H1 (cell line): Measurements from ENCODE around the gene OR6B2. TPM values are rescaled to one million over a fixed set of nuclear protein-coding genes. Genes with fewer than 3 reads are reported as not detected.

Experiments used
- CTCF ChIA-PET: fragments of 300-600 bp; sonication (Branson Sonifier 250); formaldehyde crosslinking; loops from one replicate; lab custom pipeline; 2021; ENCODE audit not compliant: partially characterized antibody; lab: Charles Lee
- POLR2A ChIA-PET: fragments of 300-600 bp; sonication (Branson Sonifier 250); formaldehyde crosslinking; loops from one replicate; lab custom pipeline; 2021; ENCODE audit warnings: inconsistent platforms; ENCODE audit not compliant: partially characterized antibody; lab: Charles Lee
- DNase-seq, 2 experiments: peaks; one replicate each; pipeline versions ENCODE4 v3.0.0 to v3.0.0-alpha.2; 2010 to 2022; ENCODE audit warnings: low spot score in 2 of 2, low read depth in 1 of 2, mixed read lengths in 1 of 2
- FAIRE-seq: peaks from 2 replicates; lab custom pipeline; 2011; peaks lifted over from hg19 to GRCh38; lab: Jason Lieb, UNC
- H2AFZ ChIP-seq: 2 replicates; pipeline ENCODE4 v1.8.1; 2012; ENCODE audit warnings: low read length, inconsistent platforms
- H2AK5ac ChIP-seq: 2 replicates; pipeline ENCODE4 v1.6.1; 2013; ENCODE audit warnings: low read depth, low read length
- H2BK120ac ChIP-seq: replicated peaks from 2 replicates; pipeline ENCODE3; 2013; ENCODE audit warnings: low read depth, low read length, inconsistent platforms
- H2BK12ac ChIP-seq: 2 replicates; pipeline ENCODE4 v1.6.1; 2013; ENCODE audit warnings: low read depth, low read length
- H2BK15ac ChIP-seq: 2 replicates; pipeline ENCODE4 v1.6.1; 2013; ENCODE audit warnings: low read length
- H2BK20ac ChIP-seq: 2 replicates; pipeline ENCODE4 v1.6.1; 2013; ENCODE audit warnings: low read length
- H2BK5ac ChIP-seq: 2 replicates; pipeline ENCODE4 v1.6.1; 2013; ENCODE audit warnings: low read depth, low read length
- H3K14ac ChIP-seq: 2 replicates; pipeline ENCODE4 v1.6.1; 2013; ENCODE audit warnings: inconsistent platforms; ENCODE audit not compliant: insufficient read length
- H3K18ac ChIP-seq: 2 replicates; pipeline ENCODE4 v1.6.1; 2013; ENCODE audit warnings: low read length; ENCODE audit errors: extremely low read depth
- H3K23ac ChIP-seq: 2 replicates; pipeline ENCODE4 v1.6.1; 2013; ENCODE audit warnings: inconsistent platforms; ENCODE audit not compliant: insufficient read length
- H3K23me2 ChIP-seq: 2 replicates; pipeline ENCODE4 v1.6.1; 2013; ENCODE audit warnings: low read depth, low read length
- H3K27ac ChIP-seq: 2 replicates; pipeline ENCODE4 v1.6.1; 2011; ENCODE audit warnings: low read depth, low read length, inconsistent platforms
- H3K27me3 ChIP-seq, 4 experiments: replicated peaks in 1 of 4; 1 replicate in 1 of 4; 2 replicates in 3 of 4; pipeline versions ENCODE4 v1.6.1 to v1.8.1; 2011 to 2013; ENCODE audit warnings: low read length in 3 of 4, mild to moderate bottlenecking in 3 of 4, inconsistent platforms in 2 of 4, mixed read lengths in 2 of 4, moderate library complexity in 1 of 4; ENCODE audit not compliant: control insufficient read depth in 3 of 4, insufficient read depth in 3 of 4; ENCODE audit errors: extremely low read depth in 1 of 4
- H3K36me3 ChIP-seq, 4 experiments: 2 replicates each; pipeline versions ENCODE4 v1.6.1 to v1.8.1; 2011 to 2013; ENCODE audit warnings: mild to moderate bottlenecking in 4 of 4, low read length in 3 of 4, moderate library complexity in 2 of 4, control low read depth in 1 of 4, inconsistent platforms in 1 of 4; ENCODE audit not compliant: insufficient read depth in 4 of 4, control insufficient read depth in 2 of 4
- H3K4ac ChIP-seq: replicated peaks from 2 replicates; pipeline ENCODE3; 2013; ENCODE audit warnings: low read length, low read depth, mixed read lengths, inconsistent platforms; ENCODE audit not compliant: insufficient read length
- H3K4me1 ChIP-seq, 4 experiments: replicated peaks in 1 of 4; 1 replicate in 1 of 4; 2 replicates in 3 of 4; pipeline versions ENCODE4 v1.6.1 to v1.8.1; 2011 to 2013; ENCODE audit warnings: low read length in 3 of 4, inconsistent platforms in 2 of 4, mixed read lengths in 1 of 4; ENCODE audit not compliant: insufficient read depth in 4 of 4, control insufficient read depth in 3 of 4
- H3K4me2 ChIP-seq, 2 experiments: 2 replicates each; pipeline versions ENCODE4 v1.6.1 to v1.8.1; 2011 to 2013; ENCODE audit warnings: low read depth in 2 of 2, low read length in 2 of 2, control low read depth in 1 of 2, inconsistent platforms in 1 of 2, mild to moderate bottlenecking in 1 of 2; ENCODE audit not compliant: insufficient read depth in 1 of 2
- H3K4me3 ChIP-seq, 4 experiments: fragments of 200-600, 300-600 bp in 1 of 4; sonication (generic), shearing (Covaris generic), sonication (Bioruptor Twin) in 1 of 4; 2 replicates each; pipeline versions ENCODE4 v1.5.1 to v1.8.1; 2011 to 2016; ENCODE audit warnings: low read length in 4 of 4, low read depth in 3 of 4, control low read depth in 2 of 4, inconsistent platforms in 2 of 4, mild to moderate bottlenecking in 2 of 4, mixed read lengths in 1 of 4, moderate library complexity in 1 of 4; ENCODE audit not compliant: insufficient read depth in 2 of 4; ENCODE audit errors: extremely low read depth in 1 of 4
- H3K56ac ChIP-seq: replicated peaks from 2 replicates; pipeline ENCODE3; 2013; ENCODE audit warnings: low read depth, mild to moderate bottlenecking, mixed read lengths, low read length, inconsistent platforms; ENCODE audit not compliant: insufficient read length
- H3K79me1 ChIP-seq: 2 replicates; pipeline ENCODE4 v1.6.1; 2013; ENCODE audit warnings: low read depth, low read length, control low read depth
- H3K79me2 ChIP-seq, 2 experiments: 2 replicates each; pipeline versions ENCODE4 v1.6.1 to v1.8.1; 2012 to 2013; ENCODE audit warnings: low read length in 2 of 2, mild to moderate bottlenecking in 2 of 2, inconsistent platforms in 1 of 2; ENCODE audit not compliant: insufficient read depth in 2 of 2, control insufficient read depth in 1 of 2
- H3K9ac ChIP-seq, 4 experiments: replicated peaks in 1 of 4; 1 replicate in 1 of 4; 2 replicates in 3 of 4; pipeline versions ENCODE4 v1.6.1 to v1.8.1; 2011 to 2013; ENCODE audit warnings: low read depth in 3 of 4, low read length in 3 of 4, control low read depth in 2 of 4, mild to moderate bottlenecking in 2 of 4, moderate library complexity in 2 of 4, inconsistent platforms in 1 of 4; ENCODE audit errors: extremely low read depth in 1 of 4
- H3K9me3 ChIP-seq, 2 experiments: 2 replicates each; pipeline versions ENCODE4 v1.6.1 to v1.8.1; 2012 to 2013; ENCODE audit warnings: mild to moderate bottlenecking in 2 of 2, moderate library complexity in 2 of 2, control low read depth in 1 of 2, inconsistent platforms in 1 of 2, low read depth in 1 of 2, low read length in 1 of 2, mixed read lengths in 1 of 2; ENCODE audit not compliant: insufficient read depth in 2 of 2
- H4K20me1 ChIP-seq, 2 experiments: replicated peaks in 1 of 2; 2 replicates each; pipeline versions ENCODE3 to v1.8.1; 2011 to 2013; ENCODE audit warnings: inconsistent platforms in 2 of 2, low read length in 2 of 2, mild to moderate bottlenecking in 1 of 2; ENCODE audit not compliant: insufficient read depth in 2 of 2, control insufficient read depth in 1 of 2
- H4K5ac ChIP-seq: 2 replicates; pipeline ENCODE4 v1.6.1; 2013; ENCODE audit warnings: low read length, low read depth, mixed read lengths, inconsistent platforms; ENCODE audit not compliant: insufficient read length
- H4K8ac ChIP-seq: 2 replicates; pipeline ENCODE4 v1.8.0; 2013; ENCODE audit warnings: mild to moderate bottlenecking, moderate library complexity, low read length, inconsistent platforms; ENCODE audit not compliant: insufficient read depth; ENCODE audit errors: extremely low read depth
- H4K91ac ChIP-seq: replicated peaks from 2 replicates; pipeline ENCODE3; 2013; ENCODE audit warnings: low read length, mixed read lengths, inconsistent platforms; ENCODE audit not compliant: insufficient read length
- BACH1 ChIP-seq: IDR thresholded peaks from 2 replicates; pipeline ENCODE4 v1.6.1; 2012; ENCODE audit warnings: low read length, improper control_type of control experiment
- BCL11A ChIP-seq, 2 experiments: IDR thresholded peaks; one replicate each; pipeline ENCODE4 v1.6.1; 2011; ENCODE audit warnings: low read depth in 2 of 2, low read length in 2 of 2, mild to moderate bottlenecking in 2 of 2
- CBX5 ChIP-seq: fragments of 300-800, 300-1000 bp; sonication (generic); IDR thresholded peaks from 2 replicates; pipeline ENCODE4 v1.7.1; 2016; ENCODE audit warnings: antibody characterized with exemption, low read length, low read depth
- EZH2 ChIP-seq: fragments of 200-600 bp; sonication (generic); IDR thresholded peaks from 2 replicates; pipeline ENCODE4 v1.7.1; 2012; ENCODE audit warnings: low read depth, mild to moderate bottlenecking, moderate library complexity, low read length, inconsistent platforms; ENCODE audit not compliant: severe bottlenecking
- HDAC2 ChIP-seq, 2 experiments: fragments of 300-600 bp in 1 of 2; sonication (generic) in 1 of 2; IDR thresholded peaks; 2 replicates each; pipeline ENCODE4 v1.6.1; 2011 to 2012; ENCODE audit warnings: low read depth in 2 of 2, low read length in 2 of 2, mild to moderate bottlenecking in 2 of 2, moderate library complexity in 2 of 2, borderline replicate concordance in 1 of 2, inconsistent platforms in 1 of 2
- KDM5A ChIP-seq: fragments of 200-600 bp; IDR thresholded peaks from 2 replicates; pipeline ENCODE4 v1.7.1; 2012; ENCODE audit warnings: mild to moderate bottlenecking, low read length, inconsistent platforms, mixed read lengths
- MAFK ChIP-seq: IDR thresholded peaks from 2 replicates; pipeline ENCODE4 v1.6.1; 2012; ENCODE audit warnings: low read depth, mild to moderate bottlenecking, improper control_type of control experiment, low read length
- TAF1 ChIP-seq: IDR thresholded peaks from 2 replicates; pipeline ENCODE4 v1.6.1; 2011; ENCODE audit warnings: mild to moderate bottlenecking, low read depth, low read length
- TAF7 ChIP-seq: optimal IDR thresholded peaks from 2 replicates; pipeline ENCODE3; 2011; ENCODE audit warnings: low read depth, mild to moderate bottlenecking, inconsistent platforms, low read length, moderate library complexity, borderline replicate concordance
- TBP ChIP-seq: IDR thresholded peaks from 2 replicates; pipeline ENCODE4 v1.6.1; 2011; ENCODE audit warnings: low read depth, low read length, improper control_type of control experiment
- TEAD4 ChIP-seq: IDR thresholded peaks from 2 replicates; pipeline ENCODE4 v1.6.1; 2012; ENCODE audit warnings: low read depth, low read length, inconsistent platforms, mixed read lengths
- YY1 ChIP-seq: IDR thresholded peaks from 2 replicates; pipeline ENCODE4 v1.6.1; 2011; ENCODE audit warnings: low read depth, mild to moderate bottlenecking, low read length
- WGBS, 2 experiments: shearing (Covaris generic) in 1 of 2; methylation state at CpG; one replicate each; pipeline versions ENCODE4 v1.1.6 to v1.1.7; 2013 to 2015; ENCODE audit warnings: low lambda C conversion rate in 2 of 2, mixed read lengths in 2 of 2, inconsistent platforms in 1 of 2, low coverage in 1 of 2, missing lambda C conversion rate in 1 of 2; ENCODE audit not compliant: insufficient replicate concordance in 2 of 2, insufficient coverage in 1 of 2, insufficient read length in 1 of 2; ENCODE audit errors: extremely low coverage in 1 of 2, missing lambda C conversion rate in 1 of 2; 5-methylcytosine and 5-hydroxymethylcytosine counted together
- polyA plus RNA-seq, 7 experiments: library from polyadenylated mRNA; depleted of rRNA in 3 of 7; stranded (reverse) in 5 of 7; unstranded in 2 of 7; fragments of >200 nt in 5 of 7; fragments of 200-250 nt in 2 of 7; gene quantifications; 1 replicate in 5 of 7; 2 replicates in 1 of 7; 4 replicates in 1 of 7; pipeline versions ENCODE4 v1.2.1 to v1.2.3, GENCODE V29; 2011 to 2013; ENCODE audit warnings: missing spikeins in 2 of 7, mixed read lengths in 2 of 7
- total RNA-seq: library from RNA; stranded (reverse); fragmentation: NEBNext Ultra II Directional; extraction: Animal tissue kit (Norgen Biotek cat#: 25700); gene quantifications from 2 replicates; pipeline ENCODE4 v1.2.1, GENCODE V29; 2021
- TF ChIP-seq, protein P1 (sequence below): IDR thresholded peaks from 2 replicates; pipeline ENCODE4 v1.6.1; 2012; ENCODE audit warnings: inconsistent platforms

OR6B2 gene
- total and polyA plus RNA-seq, 2 of the 8 experiments (the other 6 are each of a cell fraction or from before 2014, with no cell fraction given), result not detected

DNA sequence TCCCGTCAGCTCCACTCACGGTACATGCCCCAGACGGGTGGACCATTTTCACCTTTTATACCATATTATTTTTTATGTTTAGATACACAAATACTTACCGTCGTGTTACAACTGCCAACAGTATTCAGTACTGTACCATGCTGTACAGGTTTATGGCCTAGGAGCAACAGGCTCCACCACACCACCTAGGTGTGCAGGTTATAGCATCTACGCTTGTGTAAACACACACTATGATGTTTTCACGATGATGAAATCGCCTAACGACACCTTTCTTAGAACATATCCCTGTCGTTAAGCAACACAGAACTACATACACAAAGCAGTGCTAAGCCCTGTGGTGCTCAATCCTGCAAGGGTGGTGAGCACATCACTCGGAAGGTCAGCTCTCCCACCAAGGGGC lies 29.6 kb downstream of the OR6B2 start:
- Histone ChIP-seq H3K79me1 (peaks cover 2% of the 10 kb centered on the region; the same call in 1 of the 2 replicates), H2BK5ac (no peak overlapping the region), H3K9ac (no peak overlapping the region), H3K23me2 (no peaks in the 10 kb centered on the region), H3K4me2 (no peak overlapping the region), H2AK5ac (no peak overlapping the region), H4K5ac (no peak overlapping the region), H4K91ac (no peak overlapping the region), H3K9me3 (no peaks in the 10 kb centered on the region), H3K4me3 (no peak overlapping the region), H2BK120ac (no peak overlapping the region), H3K4me1 (peaks cover 0 to 4% (median 0%) of the 10 kb centered on the region in 4 experiments; a peak in 1 of 7 replicates), H2BK20ac (no peak overlapping the region), H3K18ac (no peak overlapping the region), H3K27ac (no peak overlapping the region), H3K23ac (no peak overlapping the region), H3K14ac (no peak overlapping the region), H3K36me3 (peaks cover 15 to 28% (median 24%) of the 10 kb centered on the region in 4 experiments; a peak in 7 of 8 replicates), H4K20me1 (peaks cover 2 to 3% of the 10 kb centered on the region in 2 experiments), H3K79me2 (no peaks in the 10 kb centered on the region), H4K8ac (no peak overlapping the region), H2AFZ (no peak overlapping the region), H2BK12ac (no peak overlapping the region), H3K4ac (no peak overlapping the region), H3K27me3 (no peaks in the 10 kb centered on the region), H3K56ac (no peak overlapping the region), H2BK15ac (no peak overlapping the region)
- DNase-seq (no peak), FAIRE-seq (no peak)
- WGBS, 2 experiments, result 93% methylated on average over 11 of the region's 11 CpGs; no CpG with 5 or more reads in 1 of the 2 experiments
- ChIA-PET CTCF (interaction anchor here (2.5 kb wide), 1 partner anchor 10 kb away, joined by 16 read pairs; no protein-coding TSS in a partner anchor), POLR2A (interaction anchor here (1.6 kb wide), 1 partner anchor 8 kb away, joined by 3 read pairs; no protein-coding TSS in a partner anchor)
- TF ChIP-seq HDAC2 (IDR thresholded peaks at IDR 0.05; ENCODE audit: borderline replicate concordance in 1 of 2, low read depth in 2 of 2, low read length in 2 of 2) (no peak), MAFK (no peak), EZH2 (no peak), CBX5 (no peak), TEAD4 (no peak), BACH1 (no peak), YY1 (no peak), TAF1 (no peak), BCL11A (IDR thresholded peaks at IDR 0.05; ENCODE audit: low read depth in 2 of 2, low read length in 2 of 2) (no peak), TBP (no peak), TAF7 (no peak), KDM5A (no peak)
- TF ChIP-seq, protein P1, sequence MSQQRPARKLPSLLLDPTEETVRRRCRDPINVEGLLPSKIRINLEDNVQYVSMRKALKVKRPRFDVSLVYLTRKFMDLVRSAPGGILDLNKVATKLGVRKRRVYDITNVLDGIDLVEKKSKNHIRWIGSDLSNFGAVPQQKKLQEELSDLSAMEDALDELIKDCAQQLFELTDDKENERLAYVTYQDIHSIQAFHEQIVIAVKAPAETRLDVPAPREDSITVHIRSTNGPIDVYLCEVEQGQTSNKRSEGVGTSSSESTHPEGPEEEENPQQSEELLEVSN, result no peak
